GM13977 (cell line): ENCODE measurements around the gene TMPRSS11E.
"Not testable (repeated sequence)": the region's sequence is repeated elsewhere in the genome, so short reads cannot be mapped to it uniquely, and the experiment has no call there.

Experiments used
- DNase-seq: peaks from one replicate; pipeline ENCODE4 v3.0.0; 2012; ENCODE audit warnings: low spot score
- CTCF ChIP-seq: IDR thresholded peaks from 2 replicates; pipeline ENCODE4 v1.5.1; 2012; ENCODE audit warnings: mild to moderate bottlenecking, control low read depth; ENCODE audit not compliant: insufficient read depth; ENCODE audit errors: extremely low read depth, missing control alignments
- in situ Hi-C: fragments of 300-500 bp; cut with MboI; formaldehyde crosslinking; loops from one replicate; pipeline ENCODE4 v1.12.0; 2022; ENCODE audit warnings: low sequenced_read_pairs, low pct_unique_long_range_greater_than_20kb, mixed read lengths, inconsistent platforms; ENCODE audit not compliant: unreplicated experiment

TMPRSS11E gene

GRCh38 chr4:68476191-68476590, 28.9 kb downstream of the TMPRSS11E start:
- in situ Hi-C loops, result loop anchor here (25.0 kb wide), 1 partner anchor 686 kb away; no protein-coding TSS in a partner anchor

GRCh38 chr4:68489338-68489737, 42.1 kb downstream of the TMPRSS11E start:
- TF ChIP-seq CTCF, result no peak
- in situ Hi-C loops, result loop anchor here (25.0 kb wide), 1 partner anchor 673 kb away; no protein-coding TSS in a partner anchor
- no peak for DNase-seq

More at GRCh38 chr4:68476191-68476590, 28.9 kb downstream of the TMPRSS11E start:
- TF ChIP-seq CTCF, result no peak
- DNase-seq, result no peak

- DNase-seq, result no peak
- TF ChIP-seq CTCF, result no peak
- in situ Hi-C loops, result loop anchor here (25.0 kb wide), 1 partner anchor 671 kb away; no protein-coding TSS in a partner anchor
These were observed 43.7 kb downstream of the TMPRSS11E start for GRCh38 chr4:68490826-68491457.

GRCh38 chr4:68494688-68495087, 47.4 kb downstream of the TMPRSS11E start:
- no peak for DNase-seq
- TF ChIP-seq CTCF, result no peak
- in situ Hi-C loops, result loop anchor here (25.0 kb wide), 1 partner anchor 668 kb away; no protein-coding TSS in a partner anchor

- DNase-seq, result peak; percentile 49
- peak; percentile 85 for TF ChIP-seq CTCF
These were observed 51.2 kb downstream of the TMPRSS11E start for GRCh38 chr4:68498413-68499007.

GRCh38 chr4:68499021-68499420, 51.8 kb downstream of the TMPRSS11E start:
- no peak for DNase-seq
- no peak for TF ChIP-seq CTCF
- in situ Hi-C loops, result loop anchor here (25.0 kb wide), 1 partner anchor 663 kb away; no protein-coding TSS in a partner anchor

More at GRCh38 chr4:68498413-68499007, 51.2 kb downstream of the TMPRSS11E start:
- in situ Hi-C loops, result loop anchor here (25.0 kb wide), 1 partner anchor 664 kb away; no protein-coding TSS in a partner anchor

GRCh38 chr4:68503462-68503861, 56.2 kb downstream of the TMPRSS11E start:
- DNase-seq, in situ Hi-C loops: not testable (repeated sequence)

GRCh38 chr4:68504836-68505235, 57.6 kb downstream of the TMPRSS11E start:
- in situ Hi-C loops, DNase-seq: not testable (repeated sequence)

- in situ Hi-C loops, result not testable (repeated sequence)
These were observed 58.2 kb downstream of the TMPRSS11E start for GRCh38 chr4:68505452-68505851.

More at GRCh38 chr4:68505452-68505851, 58.2 kb downstream of the TMPRSS11E start:
- DNase-seq, result not testable (repeated sequence)
